ENCODE results near the gene RNU5B-1. TPM values are rescaled to one million over a fixed set of nuclear protein-coding genes. Genes with fewer than 3 reads are reported as not detected.
A peak's percentile ranks its signal among the peaks of the same experiment; 100 is the strongest.

Gene RNU5B-1
- polyA plus RNA-seq, 1 of the 3 experiments (the other 2 are of a cell fraction), result not detected

DNA sequence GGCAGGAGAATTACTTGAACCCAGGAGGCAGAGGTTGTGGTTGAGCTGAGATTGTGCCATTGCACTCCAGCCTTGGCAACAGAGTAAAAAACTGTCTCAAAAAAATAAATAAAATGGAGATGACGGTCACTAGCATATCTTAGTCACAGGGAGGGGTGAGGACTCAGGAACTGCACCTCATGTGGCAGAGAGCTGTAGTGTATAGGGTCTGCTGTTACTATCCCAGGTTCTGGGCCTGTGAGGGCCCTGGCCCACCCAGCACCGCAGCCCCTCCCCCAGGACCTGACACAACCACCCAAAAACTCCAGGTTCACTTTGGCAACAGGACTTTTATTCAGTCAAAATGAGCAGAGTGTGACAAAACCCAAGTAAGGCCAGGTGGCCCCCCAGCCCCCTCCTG is 22.3 kb downstream of the RNU5B-1 start:
- Histone ChIP-seq H3K9me3 (no peaks in the 10 kb centered on the region), H3K4me3 (ENCODE audit: low read depth in 2 of 2, low read length in 1 of 2) (no peak overlapping the region), H2AFZ (ENCODE audit: low read depth) (no peak overlapping the region), H4K20me1 (ENCODE audit: insufficient read depth) (no peaks in the 10 kb centered on the region), H3K9me2 (no peaks in the 10 kb centered on the region), H3K4me1 (ENCODE audit: control insufficient read depth in 1 of 2, insufficient read depth in 2 of 2, low read depth in 1 of 2, low read length in 1 of 2) (peaks cover 0 to 16% of the 10 kb centered on the region in 2 experiments; a peak in 1 of 4 replicates), H3F3A (replicated peaks; ENCODE audit: insufficient read depth) (peaks cover 4% of the 10 kb centered on the region), H3K27ac (ENCODE audit: low read depth in 2 of 2, low read length in 1 of 2) (no peak overlapping the region), H3K79me2 (ENCODE audit: insufficient read depth) (no peaks in the 10 kb centered on the region), H3K4me2 (no peak overlapping the region), H3K36me3 (replicated peaks in 1 of 2; ENCODE audit: control insufficient read depth in 1 of 2, insufficient read depth in 2 of 2, low read length in 1 of 2) (no peaks in the 10 kb centered on the region), H3K9ac (no peak overlapping the region), H3K27me3 (ENCODE audit: insufficient read depth) (peaks cover 8% of the 10 kb centered on the region; the same call in 1 of the 2 replicates)
- no peak for TF ChIP-seq ELF1 (IDR thresholded peaks at IDR 0.05)
- TF ChIP-seq TEAD4 (IDR thresholded peaks at IDR 0.05; ENCODE audit: borderline replicate concordance, insufficient read depth), result no peak
- TF ChIP-seq EP300 (IDR thresholded peaks at IDR 0.05; ENCODE audit: borderline replicate concordance in 1 of 2, low read depth in 1 of 2, low read length in 1 of 2), result no peak
- TF ChIP-seq FOXM1 (IDR thresholded peaks at IDR 0.05; ENCODE audit: low read depth), result no peak
- TF ChIP-seq RXRA (IDR thresholded peaks at IDR 0.05; ENCODE audit: borderline replicate concordance, low read depth), result no peak
- no peak for TF ChIP-seq TAF1 (IDR thresholded peaks at IDR 0.05; ENCODE audit: borderline replicate concordance, low read depth, low read length)
- TF ChIP-seq, protein P1, sequence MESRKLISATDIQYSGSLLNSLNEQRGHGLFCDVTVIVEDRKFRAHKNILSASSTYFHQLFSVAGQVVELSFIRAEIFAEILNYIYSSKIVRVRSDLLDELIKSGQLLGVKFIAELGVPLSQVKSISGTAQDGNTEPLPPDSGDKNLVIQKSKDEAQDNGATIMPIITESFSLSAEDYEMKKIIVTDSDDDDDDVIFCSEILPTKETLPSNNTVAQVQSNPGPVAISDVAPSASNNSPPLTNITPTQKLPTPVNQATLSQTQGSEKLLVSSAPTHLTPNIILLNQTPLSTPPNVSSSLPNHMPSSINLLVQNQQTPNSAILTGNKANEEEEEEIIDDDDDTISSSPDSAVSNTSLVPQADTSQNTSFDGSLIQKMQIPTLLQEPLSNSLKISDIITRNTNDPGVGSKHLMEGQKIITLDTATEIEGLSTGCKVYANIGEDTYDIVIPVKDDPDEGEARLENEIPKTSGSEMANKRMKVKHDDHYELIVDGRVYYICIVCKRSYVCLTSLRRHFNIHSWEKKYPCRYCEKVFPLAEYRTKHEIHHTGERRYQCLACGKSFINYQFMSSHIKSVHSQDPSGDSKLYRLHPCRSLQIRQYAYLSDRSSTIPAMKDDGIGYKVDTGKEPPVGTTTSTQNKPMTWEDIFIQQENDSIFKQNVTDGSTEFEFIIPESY (IDR thresholded peaks at IDR 0.05; ENCODE audit: borderline replicate concordance, low read depth), result no peak
- no peak for TF ChIP-seq GABPA (IDR thresholded peaks at IDR 0.05; ENCODE audit: low read depth)
- no peak for TF ChIP-seq NFIC (IDR thresholded peaks at IDR 0.05; ENCODE audit: borderline replicate concordance)
- WGBS (ENCODE audit: low lambda C conversion rate), result 100% methylated on average over 1 of the region's 2 CpGs
- ChIA-PET POLR2A (interaction anchor here (0.8 to 1.4 kb wide), 3 partner anchors 22 to 50 kb away, joined by 3 to 7 read pairs (median 3); partner anchors contain the start of genes PARP16 and RNU5B-1), CTCF (interaction anchor here (1.0 to 21.5 kb wide), 5 partner anchors 8 to 57 kb away, joined by 3 to 969 read pairs (median 4); partner anchors contain the start of gene IGDCC3)
- DNase-seq, result peak; percentile 45

DNA sequence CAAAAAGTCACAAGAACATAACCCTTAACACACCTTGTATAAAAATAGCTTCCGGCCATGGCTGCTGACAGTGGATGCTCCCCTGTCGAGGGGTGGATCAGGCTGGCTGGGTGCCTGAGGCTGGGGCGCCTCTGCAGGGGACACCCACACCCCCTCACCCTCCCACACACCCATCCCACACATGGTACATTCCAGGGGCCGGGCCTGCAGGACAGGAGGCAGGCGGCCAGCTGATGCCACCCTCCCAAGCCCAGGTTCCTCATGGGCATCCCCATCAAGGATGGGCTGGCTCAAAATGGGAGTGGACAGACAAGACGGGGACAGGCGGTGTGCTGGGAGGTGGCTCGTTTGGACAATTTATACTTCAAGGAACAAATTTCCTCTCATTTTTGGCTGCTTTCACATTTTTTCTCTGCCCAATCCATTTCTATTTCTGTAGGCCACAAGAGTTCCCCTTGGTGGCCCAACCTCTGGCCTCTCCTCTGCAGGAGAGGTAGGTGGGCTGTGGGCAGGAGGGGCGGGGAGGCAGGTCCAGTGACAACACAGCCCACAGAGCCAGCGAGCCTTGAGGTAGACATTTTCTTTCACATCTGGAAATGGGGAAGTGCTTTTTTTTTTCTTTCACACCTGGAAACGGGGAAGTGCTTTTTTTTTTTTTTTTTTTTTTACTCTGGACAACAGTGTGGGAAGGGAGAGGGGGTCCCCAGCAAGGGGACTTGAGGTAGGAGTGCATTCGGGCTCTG is 23.3 kb downstream of the RNU5B-1 start:
- Histone ChIP-seq H3K9me3 (no peaks in the 10 kb centered on the region), H3K4me3 (ENCODE audit: low read depth in 2 of 2, low read length in 1 of 2) (no peak overlapping the region), H3K36me3 (replicated peaks in 1 of 2; ENCODE audit: control insufficient read depth in 1 of 2, insufficient read depth in 2 of 2, low read length in 1 of 2) (no peaks in the 10 kb centered on the region), H3K27ac (ENCODE audit: low read depth in 2 of 2, low read length in 1 of 2) (no peak overlapping the region), H3K4me2 (no peak overlapping the region), H4K20me1 (ENCODE audit: insufficient read depth) (no peaks in the 10 kb centered on the region), H3K27me3 (ENCODE audit: insufficient read depth) (no peaks in the 10 kb centered on the region), H3F3A (replicated peaks; ENCODE audit: insufficient read depth) (peaks cover 4% of the 10 kb centered on the region), H3K9me2 (no peaks in the 10 kb centered on the region), H3K9ac (no peak overlapping the region), H3K4me1 (ENCODE audit: control insufficient read depth in 1 of 2, insufficient read depth in 2 of 2, low read depth in 1 of 2, low read length in 1 of 2) (peaks cover 0 to 11% of the 10 kb centered on the region in 2 experiments; a peak in 1 of 4 replicates), H3K79me2 (ENCODE audit: insufficient read depth) (no peaks in the 10 kb centered on the region), H2AFZ (ENCODE audit: low read depth) (no peak overlapping the region)
- peak; percentile 48 for DNase-seq
- ChIA-PET CTCF (interaction anchor here (1.0 to 21.5 kb wide), 4 partner anchors 9 to 57 kb away, joined by 3 to 969 read pairs (median 4); partner anchors contain the start of gene IGDCC3), POLR2A (no interaction called here)
- WGBS (ENCODE audit: low lambda C conversion rate), result 73% methylated on average over 10 of the region's 12 CpGs
- TF ChIP-seq NFIC (IDR thresholded peaks at IDR 0.05; ENCODE audit: borderline replicate concordance) (no peak), POLR2AphosphoS5 (IDR thresholded peaks at IDR 0.05; ENCODE audit: low read depth, low read length) (no peak), MXI1 (IDR thresholded peaks at IDR 0.05; ENCODE audit: low read depth, low read length) (no peak), TEAD4 (IDR thresholded peaks at IDR 0.05; ENCODE audit: borderline replicate concordance, insufficient read depth) (no peak), FOXM1 (IDR thresholded peaks at IDR 0.05; ENCODE audit: low read depth) (no peak), EP300 (IDR thresholded peaks at IDR 0.05; ENCODE audit: borderline replicate concordance in 1 of 2, low read depth in 1 of 2, low read length in 1 of 2) (no peak), RAD21 (IDR thresholded peaks at IDR 0.05; ENCODE audit: low read length) (no peak), FOSL2 (IDR thresholded peaks at IDR 0.05; ENCODE audit: borderline replicate concordance, low read depth) (no peak), FOXJ3 (CRISPR knock-in tag; IDR thresholded peaks at IDR 0.05) (no peak), YY1 (IDR thresholded peaks at IDR 0.05; ENCODE audit: low read depth) (no peak), JUND (IDR thresholded peaks at IDR 0.05) (no peak), SMC3 (IDR thresholded peaks at IDR 0.05; ENCODE audit: low read depth, low read length) (no peak), RCOR1 (IDR thresholded peaks at IDR 0.05; ENCODE audit: low read length) (no peak), GATA2 (CRISPR knock-in tag; IDR thresholded peaks at IDR 0.05) (no peak)
- TF ChIP-seq, protein P2, sequence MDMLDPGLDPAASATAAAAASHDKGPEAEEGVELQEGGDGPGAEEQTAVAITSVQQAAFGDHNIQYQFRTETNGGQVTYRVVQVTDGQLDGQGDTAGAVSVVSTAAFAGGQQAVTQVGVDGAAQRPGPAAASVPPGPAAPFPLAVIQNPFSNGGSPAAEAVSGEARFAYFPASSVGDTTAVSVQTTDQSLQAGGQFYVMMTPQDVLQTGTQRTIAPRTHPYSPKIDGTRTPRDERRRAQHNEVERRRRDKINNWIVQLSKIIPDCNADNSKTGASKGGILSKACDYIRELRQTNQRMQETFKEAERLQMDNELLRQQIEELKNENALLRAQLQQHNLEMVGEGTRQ (IDR thresholded peaks at IDR 0.05; ENCODE audit: borderline replicate concordance, low read depth, low read length), result no peak
- TF ChIP-seq, protein P3, sequence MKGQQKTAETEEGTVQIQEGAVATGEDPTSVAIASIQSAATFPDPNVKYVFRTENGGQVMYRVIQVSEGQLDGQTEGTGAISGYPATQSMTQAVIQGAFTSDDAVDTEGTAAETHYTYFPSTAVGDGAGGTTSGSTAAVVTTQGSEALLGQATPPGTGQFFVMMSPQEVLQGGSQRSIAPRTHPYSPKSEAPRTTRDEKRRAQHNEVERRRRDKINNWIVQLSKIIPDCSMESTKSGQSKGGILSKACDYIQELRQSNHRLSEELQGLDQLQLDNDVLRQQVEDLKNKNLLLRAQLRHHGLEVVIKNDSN (IDR thresholded peaks at IDR 0.05; ENCODE audit: borderline replicate concordance, low read depth), result no peak
- TF ChIP-seq, protein P4, sequence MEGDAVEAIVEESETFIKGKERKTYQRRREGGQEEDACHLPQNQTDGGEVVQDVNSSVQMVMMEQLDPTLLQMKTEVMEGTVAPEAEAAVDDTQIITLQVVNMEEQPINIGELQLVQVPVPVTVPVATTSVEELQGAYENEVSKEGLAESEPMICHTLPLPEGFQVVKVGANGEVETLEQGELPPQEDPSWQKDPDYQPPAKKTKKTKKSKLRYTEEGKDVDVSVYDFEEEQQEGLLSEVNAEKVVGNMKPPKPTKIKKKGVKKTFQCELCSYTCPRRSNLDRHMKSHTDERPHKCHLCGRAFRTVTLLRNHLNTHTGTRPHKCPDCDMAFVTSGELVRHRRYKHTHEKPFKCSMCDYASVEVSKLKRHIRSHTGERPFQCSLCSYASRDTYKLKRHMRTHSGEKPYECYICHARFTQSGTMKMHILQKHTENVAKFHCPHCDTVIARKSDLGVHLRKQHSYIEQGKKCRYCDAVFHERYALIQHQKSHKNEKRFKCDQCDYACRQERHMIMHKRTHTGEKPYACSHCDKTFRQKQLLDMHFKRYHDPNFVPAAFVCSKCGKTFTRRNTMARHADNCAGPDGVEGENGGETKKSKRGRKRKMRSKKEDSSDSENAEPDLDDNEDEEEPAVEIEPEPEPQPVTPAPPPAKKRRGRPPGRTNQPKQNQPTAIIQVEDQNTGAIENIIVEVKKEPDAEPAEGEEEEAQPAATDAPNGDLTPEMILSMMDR (IDR thresholded peaks at IDR 0.05), result no peak

Measured in SK-N-SH (cell line).